Neuronal stem cell (in vitro differentiated cells): Measurements from ENCODE around the gene PGM1.

Source experiments
- DNase-seq: peaks from one replicate; pipeline ENCODE4 v3.0.0-alpha.2; 2013; ENCODE audit warnings: low spot score
- H2AFZ ChIP-seq: one replicate; pipeline ENCODE4 v1.6.1; 2013; ENCODE audit warnings: mild to moderate bottlenecking, low read length, inconsistent platforms
- H2AK5ac ChIP-seq: 2 replicates; pipeline ENCODE4 v1.6.1; 2013; ENCODE audit warnings: low read depth, mild to moderate bottlenecking, inconsistent platforms, low read length, moderate library complexity, mixed read lengths
- H2BK120ac ChIP-seq: 2 replicates; pipeline ENCODE4 v1.6.1; 2013; ENCODE audit warnings: low read depth, mild to moderate bottlenecking, inconsistent platforms, low read length, moderate library complexity, mixed read lengths
- H2BK12ac ChIP-seq: one replicate; pipeline ENCODE4 v1.6.1; 2013; ENCODE audit warnings: low read length, inconsistent platforms
- H2BK15ac ChIP-seq: 2 replicates; pipeline ENCODE4 v1.6.1; 2013; ENCODE audit warnings: mild to moderate bottlenecking, low read length, inconsistent platforms, mixed read lengths
- H2BK5ac ChIP-seq: one replicate; pipeline ENCODE4 v1.6.1; 2013; ENCODE audit warnings: inconsistent platforms, mild to moderate bottlenecking, low read length, moderate library complexity
- H3K14ac ChIP-seq: one replicate; pipeline ENCODE4 v1.6.1; 2013; ENCODE audit warnings: low read length, inconsistent platforms
- H3K18ac ChIP-seq: 2 replicates; pipeline ENCODE4 v1.6.1; 2013; ENCODE audit warnings: low read length, inconsistent platforms
- H3K23ac ChIP-seq: 2 replicates; pipeline ENCODE4 v1.6.1; 2013; ENCODE audit warnings: low read depth, mild to moderate bottlenecking, mixed read lengths, low read length, inconsistent platforms; ENCODE audit not compliant: poor library complexity
- H3K27ac ChIP-seq: replicated peaks from 3 replicates; pipeline ENCODE4 v1.5.1; 2013; ENCODE audit warnings: low read length, inconsistent platforms
- H3K27me3 ChIP-seq, 3 experiments: 2 replicates each; pipeline ENCODE4 v1.6.1; 2013; ENCODE audit warnings: low read length in 3 of 3, mild to moderate bottlenecking in 2 of 3, inconsistent platforms in 1 of 3, low read depth in 1 of 3, mixed read lengths in 1 of 3, moderate library complexity in 1 of 3; ENCODE audit not compliant: control insufficient read depth in 3 of 3, insufficient read depth in 3 of 3
- H3K36me3 ChIP-seq, 2 donors: replicated peaks in 1 of 2; 2 replicates each; pipeline ENCODE4 v1.6.1; 2013; ENCODE audit warnings: low read length in 2 of 2; ENCODE audit not compliant: control insufficient read depth in 2 of 2, insufficient read depth in 2 of 2
- H3K4ac ChIP-seq: 2 replicates; pipeline ENCODE4 v1.6.1; 2013; ENCODE audit warnings: inconsistent platforms, mild to moderate bottlenecking, low read length, moderate library complexity
- H3K4me1 ChIP-seq, 2 donors: 1 replicate in 1 of 2; 2 replicates in 1 of 2; pipeline ENCODE4 v1.6.1; 2013; ENCODE audit warnings: low read length in 2 of 2, low read depth in 1 of 2; ENCODE audit not compliant: control insufficient read depth in 2 of 2, insufficient read depth in 1 of 2
- H3K4me2 ChIP-seq: one replicate; pipeline ENCODE4 v1.6.1; 2013; ENCODE audit warnings: mild to moderate bottlenecking, low read length, inconsistent platforms; ENCODE audit not compliant: insufficient read depth, poor library complexity, severe bottlenecking
- H3K4me3 ChIP-seq, 2 donors: 2 replicates each; pipeline ENCODE4 v1.5.1; 2013; ENCODE audit warnings: low read length in 2 of 2, mild to moderate bottlenecking in 2 of 2, inconsistent platforms in 1 of 2, moderate library complexity in 1 of 2
- H3K79me1 ChIP-seq: one replicate; pipeline ENCODE4 v1.6.1; 2013; ENCODE audit warnings: low read depth, mild to moderate bottlenecking, inconsistent platforms, low read length, moderate library complexity
- H3K9ac ChIP-seq: one replicate; pipeline ENCODE4 v1.6.1; 2013; ENCODE audit warnings: mild to moderate bottlenecking, low read depth, low read length, inconsistent platforms; ENCODE audit not compliant: poor library complexity
- H3K9me3 ChIP-seq, 2 donors: replicated peaks in 1 of 2; 2 replicates each; pipeline versions ENCODE3 to v1.6.1; 2013; ENCODE audit warnings: low read length in 2 of 2, mild to moderate bottlenecking in 2 of 2, inconsistent platforms in 1 of 2, low read depth in 1 of 2, mixed read lengths in 1 of 2, moderate library complexity in 1 of 2; ENCODE audit not compliant: control insufficient read depth in 2 of 2, insufficient read depth in 1 of 2
- H4K8ac ChIP-seq: one replicate; pipeline ENCODE4 v1.6.1; 2013; ENCODE audit warnings: low read depth, mild to moderate bottlenecking, inconsistent platforms, low read length, moderate library complexity
- H4K91ac ChIP-seq: one replicate; pipeline ENCODE4 v1.6.1; 2013; ENCODE audit warnings: low read length, low read depth, mild to moderate bottlenecking, inconsistent platforms; ENCODE audit not compliant: poor library complexity
- WGBS, 2 donors: extraction: QIAGEN DNeasy Blood & Tissue Kit; methylation state at CpG; one replicate each; pipeline ENCODE4 v1.1.7; 2013; ENCODE audit warnings: missing lambda C conversion rate in 2 of 2, mixed read lengths in 1 of 2; ENCODE audit not compliant: insufficient read length in 2 of 2, insufficient replicate concordance in 1 of 2; ENCODE audit errors: extremely low coverage in 2 of 2; 5-methylcytosine and 5-hydroxymethylcytosine counted together

The PGM1 gene

GRCh38 chr1:63659448-63659847 lies 66.2 kb downstream of the PGM1 start:
- no peak overlapping the region for H3K18ac ChIP-seq
- H3K9ac ChIP-seq: no peak overlapping the region
- no peak overlapping the region for H3K4ac ChIP-seq
- H3K4me1 ChIP-seq: no peaks in the 10 kb centered on the region
- no peak for DNase-seq
- no peaks in the 10 kb centered on the region for H3K36me3 ChIP-seq
- no peak overlapping the region for H2AK5ac ChIP-seq
- no peaks in the 10 kb centered on the region for H3K79me1 ChIP-seq
- H3K14ac ChIP-seq: no peak overlapping the region
- H3K27me3 ChIP-seq: no peaks in the 10 kb centered on the region
- no peak overlapping the region for H4K91ac ChIP-seq
- no peak overlapping the region for H3K4me2 ChIP-seq
- H2BK120ac ChIP-seq: no peak overlapping the region
- no peak overlapping the region for H2BK12ac ChIP-seq
- no peak overlapping the region for H3K4me3 ChIP-seq
- no peaks in the 10 kb centered on the region for H3K9me3 ChIP-seq
- no peak overlapping the region for H2BK5ac ChIP-seq
- no CpG with 5 or more reads among the region's 7 CpGs for WGBS, 2 donors
- H4K8ac ChIP-seq: no peak overlapping the region
- H3K23ac ChIP-seq: no peak overlapping the region
- no peak overlapping the region for H3K27ac ChIP-seq
- no peak overlapping the region for H2AFZ ChIP-seq
- no peak overlapping the region for H2BK15ac ChIP-seq

DNA sequence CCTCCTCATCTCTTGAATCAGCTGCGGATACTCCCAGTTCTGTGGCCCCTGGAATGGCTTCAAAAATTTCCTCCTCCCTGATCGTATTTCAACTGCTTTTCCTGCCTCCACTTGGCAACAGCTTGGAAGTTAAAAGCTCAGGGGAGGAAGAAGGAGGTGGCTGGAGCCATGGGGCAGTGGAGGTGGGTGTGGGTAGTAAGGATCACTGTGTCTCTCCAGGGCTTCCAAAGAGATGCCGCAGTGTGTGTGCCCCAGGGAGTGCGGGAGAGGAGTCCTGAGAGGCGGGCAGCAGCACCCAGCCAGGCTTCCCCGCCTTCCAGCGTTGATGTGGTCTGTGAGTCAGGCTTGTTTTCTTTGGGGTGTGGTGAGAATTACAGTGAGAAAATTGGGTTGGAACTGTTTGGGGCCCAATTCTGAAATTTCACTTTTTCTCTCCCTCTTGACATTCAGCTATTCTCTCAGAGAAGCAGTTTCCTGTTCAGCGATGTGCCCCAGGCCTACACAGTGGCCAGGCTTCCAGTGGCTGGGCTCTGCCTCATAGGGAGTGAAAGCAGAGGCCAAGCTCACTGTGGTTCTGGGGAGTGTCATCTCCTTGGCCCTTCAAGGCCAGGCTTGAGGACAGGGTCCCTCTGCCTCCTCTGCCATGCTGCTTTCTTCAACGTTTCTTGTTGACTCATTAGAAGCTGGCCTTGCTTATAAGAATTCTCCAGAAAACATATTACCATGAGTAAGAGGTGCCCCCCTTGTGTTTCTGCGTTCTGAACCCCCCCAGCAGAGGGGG lies 69.0 kb downstream of the PGM1 start:
- Histone ChIP-seq H2BK12ac (no peak overlapping the region), H2BK120ac (no peak overlapping the region), H3K4me1 (peaks cover 0 to 3% of the 10 kb centered on the region in 2 donors), H3K18ac (peak overlapping the region; percentile 25), H4K8ac (no peak overlapping the region), H3K4ac (no peak overlapping the region), H3K4me3 (no peak overlapping the region), H3K23ac (peak overlapping the region; percentile 10), H3K14ac (no peak overlapping the region), H2AK5ac (no peak overlapping the region), H3K36me3 (no peaks in the 10 kb centered on the region), H3K27ac (no peak overlapping the region), H3K9me3 (no peaks in the 10 kb centered on the region), H3K27me3 (no peaks in the 10 kb centered on the region), H3K9ac (no peak overlapping the region), H3K79me1 (no peaks in the 10 kb centered on the region), H4K91ac (no peak overlapping the region), H2AFZ (peak overlapping the region; percentile 9), H3K4me2 (no peak overlapping the region), H2BK5ac (no peak overlapping the region), H2BK15ac (no peak overlapping the region)
- no CpG with 5 or more reads among the region's 10 CpGs for WGBS, 2 donors
- no peak for DNase-seq

DNA sequence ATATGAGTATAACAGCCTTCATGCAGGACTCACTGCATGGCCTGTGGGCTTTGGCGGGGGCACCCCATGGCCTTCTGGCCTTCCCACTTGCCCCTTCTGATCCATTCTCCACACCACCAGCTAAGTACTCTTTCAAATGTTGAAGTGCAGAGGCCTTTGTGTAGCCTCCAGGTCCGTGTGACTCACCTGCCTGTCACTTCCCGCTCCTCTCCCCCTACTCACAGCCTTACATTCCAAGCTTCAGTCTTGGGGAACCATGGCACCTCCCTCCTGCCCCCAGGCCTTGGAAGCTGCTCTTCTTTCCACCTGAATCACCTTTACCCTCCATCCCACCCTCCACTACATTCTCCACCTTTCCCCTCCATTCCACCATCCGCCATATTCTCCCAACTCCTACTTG lies 69.6 kb downstream of the PGM1 start:
- Histone ChIP-seq H3K9ac (no peak overlapping the region), H3K4me1 (peaks cover 0 to 3% of the 10 kb centered on the region in 2 donors), H3K4ac (no peak overlapping the region), H3K27ac (no peak overlapping the region), H2BK5ac (no peak overlapping the region), H3K79me1 (no peaks in the 10 kb centered on the region), H3K36me3 (no peaks in the 10 kb centered on the region), H4K91ac (no peak overlapping the region), H3K23ac (peak overlapping the region; percentile 10), H2BK15ac (no peak overlapping the region), H3K14ac (no peak overlapping the region), H2BK120ac (no peak overlapping the region), H2BK12ac (no peak overlapping the region), H2AFZ (no peak overlapping the region), H3K27me3 (no peaks in the 10 kb centered on the region), H3K4me2 (no peak overlapping the region), H4K8ac (no peak overlapping the region), H3K9me3 (no peaks in the 10 kb centered on the region), H2AK5ac (no peak overlapping the region), H3K18ac (peak overlapping the region; percentile 33), H3K4me3 (no peak overlapping the region)
- 100% methylated on average over 1 of the region's 4 CpGs; no CpG with 5 or more reads in 1 of the 2 donors for WGBS, 2 donors
- no peak for DNase-seq

- H2BK15ac ChIP-seq: no peak overlapping the region
- H3K23ac ChIP-seq: no peak overlapping the region
- H3K14ac ChIP-seq: no peak overlapping the region
- H2BK120ac ChIP-seq: no peak overlapping the region
- H2AFZ ChIP-seq: no peak overlapping the region
- no peak overlapping the region for H2BK5ac ChIP-seq
- no peak overlapping the region for H2AK5ac ChIP-seq
- no peak overlapping the region for H3K4me2 ChIP-seq
- H4K8ac ChIP-seq: no peak overlapping the region
- no peak overlapping the region for H3K18ac ChIP-seq
- no CpG with 5 or more reads among the region's 3 CpGs for WGBS, 2 donors
- H3K4me3 ChIP-seq: no peak overlapping the region
- peaks cover 0 to 3% of the 10 kb centered on the region in 2 donors for H3K4me1 ChIP-seq
- DNase-seq: no peak
- H2BK12ac ChIP-seq: no peak overlapping the region
- no peak overlapping the region for H3K9ac ChIP-seq
- no peaks in the 10 kb centered on the region for H3K36me3 ChIP-seq
- no peak overlapping the region for H4K91ac ChIP-seq
- no peak overlapping the region for H3K27ac ChIP-seq
- H3K79me1 ChIP-seq: no peaks in the 10 kb centered on the region
- no peaks in the 10 kb centered on the region for H3K27me3 ChIP-seq
- H3K9me3 ChIP-seq: no peaks in the 10 kb centered on the region
- H3K4ac ChIP-seq: no peak overlapping the region
Observed at GRCh38 chr1:63663301-63663700, 70.1 kb downstream of the PGM1 start.
